GM19025 (cell line): ENCODE data around the gene CAMK2A.
"Not testable (repeated sequence)": the region's sequence is repeated elsewhere in the genome, so short reads cannot be mapped to it uniquely, and the experiment has no call there.

Experiments used
- ATAC-seq: cut with Tn5 transposase; IDR thresholded peaks from one replicate; pipeline ENCODE4 v1.9.1; 2021; ENCODE audit warnings: mild to moderate bottlenecking, low read depth, moderate library complexity; ENCODE audit not compliant: unreplicated experiment

CAMK2A gene

DNA sequence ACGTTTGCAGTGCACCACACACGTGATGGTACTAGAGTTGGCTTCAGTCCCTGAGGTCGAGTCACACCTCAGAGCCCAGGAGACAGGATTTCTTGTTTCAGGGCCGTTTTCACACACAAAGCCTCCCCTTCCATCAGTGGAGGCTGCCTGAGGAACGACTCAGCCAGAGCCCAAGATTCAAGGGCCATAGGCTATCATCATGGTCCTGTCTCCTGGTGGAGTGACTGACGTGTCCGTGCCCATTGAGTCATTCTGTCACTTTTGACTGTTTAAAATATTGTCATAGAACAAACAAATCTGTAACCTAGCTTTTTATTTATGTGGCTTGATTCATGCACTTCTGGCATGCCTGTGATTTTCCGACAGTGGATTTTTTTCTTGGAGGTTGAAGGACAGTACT, 28.3 kb downstream of the CAMK2A start:
- no peak for ATAC-seq

DNA sequence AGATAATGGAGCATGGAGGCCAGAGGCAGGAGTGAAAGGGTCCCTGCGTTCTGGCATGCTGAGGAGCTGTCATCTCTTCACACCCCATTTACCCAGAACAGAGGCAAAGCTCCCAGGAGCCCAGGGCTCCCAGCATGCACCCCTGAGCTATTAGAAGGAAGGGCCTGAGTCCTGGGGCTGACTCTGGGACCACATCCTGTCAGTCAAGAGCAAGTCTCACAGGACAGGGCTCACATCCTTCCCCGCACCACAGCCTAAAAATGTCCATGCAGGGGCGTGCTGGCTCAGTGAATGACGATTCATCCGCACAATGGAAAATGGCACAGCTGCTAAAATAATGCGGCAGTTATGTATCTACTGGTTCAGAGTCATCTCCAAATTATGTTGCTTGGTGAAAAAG, 31.4 kb downstream of the CAMK2A start:
- no peak for ATAC-seq

DNA sequence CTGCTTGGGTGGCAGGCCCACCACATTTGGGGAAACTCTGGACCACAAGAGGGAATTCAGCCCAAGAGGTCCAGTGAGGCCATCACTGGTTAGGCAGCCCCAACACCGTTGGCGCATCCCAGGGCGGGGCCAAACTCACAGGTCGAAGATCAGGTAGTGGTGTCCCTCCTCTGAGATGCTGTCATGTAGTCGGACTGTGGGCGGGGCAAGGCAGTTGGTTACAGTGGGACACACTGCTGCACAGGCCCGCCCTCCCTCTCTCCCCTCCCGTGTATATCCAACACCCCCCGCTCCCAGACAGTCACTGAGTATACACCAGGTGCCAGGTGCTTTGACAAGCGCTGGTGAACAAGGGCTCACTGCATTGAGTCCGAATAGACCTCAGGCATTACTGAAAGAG, 32.1 kb downstream of the CAMK2A start:
- no peak for ATAC-seq

DNA sequence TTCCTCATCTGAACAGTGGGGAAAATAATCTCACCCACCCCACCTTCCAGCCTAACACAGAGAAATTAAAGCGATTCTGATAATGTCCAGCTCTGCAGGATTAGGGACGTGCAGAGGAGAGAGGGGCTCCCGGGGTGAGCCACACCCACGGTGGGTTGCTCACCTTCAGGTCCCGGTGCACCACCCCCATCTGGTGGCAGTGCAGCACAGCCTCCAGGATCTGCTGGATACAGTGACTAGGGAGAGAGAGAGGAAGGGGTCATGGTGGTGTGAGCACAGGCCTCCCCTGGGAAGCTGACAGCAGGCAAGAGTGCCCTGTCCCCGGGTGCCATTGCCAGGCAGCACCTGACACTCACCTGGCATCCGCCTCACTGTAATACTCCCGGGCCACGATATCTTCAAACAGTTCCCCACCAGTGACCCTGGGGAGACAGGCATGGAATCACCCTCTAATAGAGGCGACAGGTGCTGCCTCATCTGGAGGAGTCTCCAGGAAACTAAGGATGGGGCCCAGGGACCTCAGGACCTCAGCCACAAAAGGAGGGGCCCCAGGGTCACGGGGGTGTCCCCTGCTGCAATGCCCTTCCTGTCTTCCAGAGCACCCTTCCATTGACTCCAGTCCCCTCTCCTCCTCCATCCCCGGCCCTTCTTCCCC, 33.0 kb downstream of the CAMK2A start:
- no peak for ATAC-seq

DNA sequence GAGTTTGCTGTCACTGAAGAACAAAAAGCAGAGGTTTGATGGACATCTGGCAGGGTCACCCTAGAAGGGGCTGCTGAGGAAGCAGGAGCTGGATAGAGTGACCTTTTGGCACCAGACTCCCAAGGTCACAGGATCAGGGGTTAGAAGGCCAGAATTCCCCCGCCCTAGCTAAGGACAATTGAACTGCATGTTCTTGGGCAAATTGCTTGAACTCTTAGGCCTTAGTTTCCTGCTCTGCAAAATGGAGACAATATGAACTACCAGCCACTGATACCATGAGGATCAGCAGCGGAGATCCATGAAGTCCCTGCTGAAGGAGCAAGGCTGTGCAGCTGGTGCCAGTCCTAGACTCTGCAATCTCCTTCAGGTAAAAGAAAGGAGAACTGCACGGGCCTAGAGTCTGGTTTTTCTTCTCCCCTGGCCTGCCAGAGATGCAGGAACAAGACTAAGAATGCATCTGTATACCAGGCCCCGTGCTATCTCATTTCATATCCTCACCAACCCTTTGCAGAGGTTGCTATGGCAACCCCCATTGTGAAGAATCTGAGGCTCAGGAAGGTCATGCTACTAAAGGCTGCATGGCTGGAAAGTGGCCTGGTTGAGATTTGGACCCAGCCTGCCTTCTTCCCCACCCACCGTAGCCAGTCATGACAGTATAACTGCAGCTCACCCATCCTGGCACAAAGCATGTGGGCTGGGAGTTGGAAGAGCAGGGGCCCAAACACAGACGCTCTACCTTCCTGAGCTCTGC, 33.7 kb downstream of the CAMK2A start:
- ATAC-seq: no peak

DNA sequence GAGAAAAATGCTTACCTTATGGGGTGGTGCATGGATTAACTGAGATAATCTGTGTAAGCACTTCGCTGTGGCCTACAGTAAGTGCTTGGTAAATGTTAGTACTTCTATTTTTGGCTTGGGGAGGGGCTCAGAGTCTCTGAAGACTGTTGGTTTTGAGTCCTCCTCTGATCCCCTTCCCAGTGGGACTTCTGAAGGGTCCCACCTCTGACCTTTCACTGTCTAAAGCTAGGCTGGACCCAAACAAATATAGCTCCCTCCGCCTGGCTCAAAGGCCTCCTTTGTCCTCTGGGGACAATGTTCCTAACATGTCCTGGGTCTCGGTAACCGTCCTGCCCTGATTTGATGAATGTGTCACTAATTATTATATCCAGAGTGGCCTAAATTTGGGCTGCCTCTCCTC, 34.8 kb downstream of the CAMK2A start:
- ATAC-seq: no peak

DNA sequence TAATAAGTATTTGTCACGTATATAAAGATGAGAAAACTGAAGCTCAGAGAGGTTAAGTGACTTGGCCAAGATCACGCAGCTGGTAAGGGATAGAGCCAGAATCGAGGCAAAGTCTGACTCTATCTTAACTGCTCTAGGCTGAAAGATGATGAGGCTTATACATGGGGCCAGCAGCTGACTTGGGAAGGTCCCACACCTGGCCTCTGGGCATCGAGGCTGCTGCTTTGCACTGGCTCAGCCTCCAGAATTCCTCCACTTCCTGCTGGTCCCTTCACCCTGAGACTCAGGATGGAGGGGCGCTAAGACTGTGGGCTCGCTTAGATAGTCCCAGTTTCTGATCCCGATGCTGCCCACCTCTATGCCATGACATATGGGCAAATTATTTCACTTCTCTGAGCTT, 35.2 kb downstream of the CAMK2A start:
- no peak for ATAC-seq

DNA sequence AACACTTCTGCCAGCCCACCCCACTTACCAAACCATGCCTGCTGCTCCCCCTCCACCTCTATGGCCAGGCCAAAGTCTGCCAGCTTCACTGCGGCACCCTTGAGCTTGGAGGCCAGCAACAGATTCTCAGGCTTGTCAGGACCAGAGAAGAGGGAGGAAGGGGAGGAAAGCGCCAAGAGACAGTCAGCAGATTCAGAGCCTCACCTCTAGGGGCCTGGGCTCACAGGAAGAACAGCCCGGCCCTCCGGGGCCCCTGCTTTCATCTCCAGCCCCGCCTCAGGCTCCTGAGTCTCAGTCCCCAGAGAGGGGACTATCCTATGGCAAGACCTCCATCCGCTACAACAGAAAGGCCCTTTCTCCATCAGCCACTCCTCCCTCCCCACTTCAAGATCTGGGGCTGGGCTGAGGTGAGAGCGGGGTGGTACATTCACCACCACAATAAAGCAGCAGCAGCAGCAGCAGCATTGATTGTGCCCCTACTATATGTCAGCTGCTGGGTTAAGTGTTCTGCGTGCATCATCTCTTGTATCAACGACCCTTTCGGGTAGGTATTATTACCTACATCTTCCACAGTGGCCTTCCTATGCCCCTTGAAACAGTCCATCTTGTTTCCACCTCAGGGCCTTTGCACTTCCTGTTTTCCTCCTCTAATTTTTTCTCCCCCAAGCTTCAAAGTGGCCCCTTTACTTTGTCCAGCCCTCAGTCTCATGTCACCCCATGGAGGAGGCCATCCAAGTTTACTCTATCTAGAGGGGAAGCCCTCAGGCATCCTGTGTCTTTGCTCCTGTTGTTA, 36.0 kb downstream of the CAMK2A start:
- no peak for ATAC-seq

DNA sequence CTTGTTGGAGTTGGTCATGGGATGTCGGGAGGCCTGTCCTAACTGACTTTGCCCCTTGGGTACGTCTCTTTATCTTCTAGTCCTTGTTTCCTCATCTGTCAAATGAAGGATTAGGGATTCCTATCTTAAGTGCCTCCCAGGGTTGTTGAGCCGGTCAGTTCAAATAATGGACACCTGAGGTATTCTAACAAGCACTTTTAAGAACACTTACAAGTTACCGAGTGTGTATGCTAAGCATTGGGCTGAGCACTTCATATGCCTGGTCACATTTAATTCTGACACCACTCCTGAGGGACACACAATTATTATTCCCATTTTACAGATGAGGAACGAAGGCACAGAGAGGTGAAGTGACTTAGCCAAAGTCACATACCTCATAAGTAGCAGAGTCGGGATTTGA, 37.1 kb downstream of the CAMK2A start:
- ATAC-seq: no peak

DNA sequence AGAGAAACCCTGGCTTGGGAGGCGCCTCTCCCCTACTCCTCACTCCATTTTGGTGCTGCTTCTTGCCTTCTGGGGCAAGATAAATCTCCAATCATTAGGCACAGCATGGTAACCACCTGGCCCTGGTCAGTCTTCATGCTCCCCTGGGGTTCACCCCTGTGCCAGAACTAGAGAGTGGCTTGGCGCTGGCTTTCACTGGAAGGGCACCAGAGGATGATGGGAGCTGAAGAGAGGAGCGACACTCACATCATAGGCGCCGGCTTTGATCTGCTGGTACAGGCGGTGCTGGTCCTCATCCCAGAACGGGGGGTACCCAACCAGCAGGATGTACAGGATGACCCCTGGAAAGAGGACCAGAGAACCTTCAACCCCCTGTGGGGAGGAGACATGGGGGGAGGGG, 38.1 kb downstream of the CAMK2A start:
- ATAC-seq: no peak

DNA sequence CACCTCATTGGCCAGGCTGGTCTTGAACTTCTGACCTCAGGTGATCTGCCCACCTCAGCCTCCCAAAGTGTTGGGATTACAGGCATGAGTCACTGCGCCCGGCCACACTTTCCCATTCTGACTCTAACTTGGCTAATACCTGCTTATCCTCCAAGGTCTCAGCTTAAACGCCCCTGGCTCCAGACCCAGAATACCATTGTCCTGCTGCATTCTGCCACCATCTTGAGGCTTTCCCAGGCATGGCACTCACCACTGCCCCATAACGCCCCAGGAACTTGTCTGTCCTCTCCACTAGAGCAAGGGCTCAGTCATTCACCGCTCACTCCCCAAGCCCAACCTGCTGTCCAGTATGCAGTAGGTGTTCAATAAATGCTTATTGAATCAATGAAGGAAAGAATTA, 39.8 kb downstream of the CAMK2A start:
- ATAC-seq: no peak

DNA sequence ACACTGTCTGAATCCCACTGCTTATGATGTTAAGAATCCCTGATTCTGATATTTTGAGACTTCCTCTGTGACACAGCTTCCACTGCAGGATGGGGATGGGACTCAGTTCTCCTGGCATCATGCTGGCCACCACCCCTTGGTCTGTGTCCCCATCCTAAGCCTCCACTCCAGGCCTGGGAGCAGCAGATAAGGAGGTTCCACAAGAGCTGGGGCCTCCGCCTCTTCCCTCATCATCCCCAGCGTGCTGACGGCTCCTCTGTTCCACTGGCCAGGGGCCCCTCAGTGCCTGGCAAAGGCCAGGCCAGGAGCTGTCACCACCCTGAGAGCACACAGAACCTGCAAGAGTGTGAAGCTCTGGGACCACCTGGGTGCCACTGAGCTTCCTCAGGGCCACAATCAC, 40.6 kb downstream of the CAMK2A start:
- ATAC-seq: no peak

DNA sequence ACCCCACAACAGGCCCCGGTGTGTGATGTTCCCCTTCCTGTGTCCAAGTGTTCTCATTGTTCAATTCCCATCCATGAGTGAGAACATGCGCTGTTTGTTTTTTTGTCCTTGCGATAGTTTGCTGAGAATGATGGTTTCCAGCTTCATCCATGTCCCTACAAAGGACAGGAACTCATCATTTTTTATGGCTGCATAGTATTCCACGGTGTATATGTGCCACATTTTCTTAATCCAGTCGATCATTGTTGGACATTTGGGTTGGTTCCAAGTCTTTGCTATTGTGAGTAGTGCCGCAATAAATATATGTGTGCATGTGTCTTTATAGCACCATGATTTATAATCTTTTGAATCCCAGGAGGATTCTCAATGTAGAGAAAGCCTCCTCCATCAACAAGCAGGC, 41.1 kb downstream of the CAMK2A start:
- ATAC-seq: not testable (repeated sequence)

DNA sequence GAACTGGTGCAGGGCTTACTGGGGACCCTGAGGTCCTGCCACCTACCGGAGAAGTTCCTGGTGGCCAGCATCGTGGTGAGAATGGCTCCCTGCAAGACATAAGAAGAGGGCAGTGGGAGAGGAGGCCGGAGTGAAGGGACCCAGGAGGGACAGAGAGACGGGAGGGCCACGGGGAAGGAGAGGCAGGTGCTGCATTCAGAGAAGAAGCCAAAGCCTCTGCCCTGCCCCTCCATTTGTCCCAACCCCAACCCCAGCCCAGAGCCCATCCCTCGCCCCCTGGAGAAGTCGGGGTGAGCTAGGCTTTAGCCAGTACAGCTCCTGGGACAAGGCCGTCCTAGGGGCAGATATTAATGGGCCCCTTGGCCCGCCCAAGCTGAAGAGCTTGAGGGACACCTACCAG, 41.8 kb downstream of the CAMK2A start:
- no peak for ATAC-seq

DNA sequence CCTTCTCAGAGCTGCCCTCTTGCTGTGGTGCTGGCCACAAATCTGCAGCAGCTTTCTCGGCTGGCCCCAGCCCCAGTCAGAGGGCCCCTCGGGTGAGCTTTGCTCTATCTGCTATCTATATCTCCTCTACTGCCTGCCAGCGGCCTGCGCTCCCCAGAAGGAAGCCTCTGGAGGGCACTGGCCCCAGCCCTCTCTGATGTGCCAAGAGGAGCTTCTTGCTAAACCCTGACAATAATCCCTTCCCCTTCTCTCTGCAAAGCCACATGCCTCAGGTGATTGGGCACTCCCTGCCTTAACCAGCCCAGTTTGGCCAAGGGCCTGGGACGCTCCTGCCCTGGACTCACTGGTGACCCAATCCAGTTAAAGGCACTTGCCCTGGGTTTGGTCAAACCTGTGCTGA, 42.7 kb downstream of the CAMK2A start:
- no peak for ATAC-seq

DNA sequence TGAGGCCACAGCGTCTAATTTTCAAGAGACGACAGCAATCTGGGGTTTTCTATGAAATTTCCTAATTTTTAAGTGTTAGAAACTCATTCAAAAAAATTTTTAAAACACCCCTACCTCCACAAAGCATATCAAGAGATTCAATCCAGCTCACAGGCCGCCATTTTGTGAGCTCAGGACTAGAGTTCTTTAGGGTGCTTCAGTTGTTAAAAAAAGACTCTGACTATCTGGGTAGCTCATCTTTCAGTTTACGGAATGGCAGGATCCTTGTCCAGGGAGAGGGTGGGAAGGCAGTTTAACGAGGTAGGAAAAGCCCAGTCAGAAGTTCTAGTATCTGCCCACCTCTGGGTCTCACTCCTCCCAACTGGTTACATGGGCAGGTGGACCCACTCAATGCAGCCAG, 43.1 kb downstream of the CAMK2A start:
- no peak for ATAC-seq

DNA sequence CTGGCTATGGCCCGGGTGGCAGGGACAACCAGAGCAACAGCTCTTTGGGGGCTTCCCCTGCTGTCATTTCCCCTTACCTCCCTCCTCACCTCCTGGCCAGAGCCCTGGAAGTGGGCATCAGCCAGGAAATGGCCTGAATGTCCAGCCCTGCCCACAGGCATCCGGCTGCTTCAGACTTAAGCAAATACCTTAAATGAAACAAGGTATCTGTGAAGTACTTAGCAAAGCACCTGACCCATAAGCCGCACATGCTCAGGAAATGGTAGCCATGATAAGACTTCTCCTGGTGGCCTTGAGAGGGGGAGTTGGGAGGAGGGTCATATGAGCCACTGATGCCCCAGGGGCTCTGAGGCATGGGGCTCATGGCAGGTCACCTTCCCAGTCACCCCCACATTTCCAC, 43.8 kb downstream of the CAMK2A start:
- no peak for ATAC-seq

DNA sequence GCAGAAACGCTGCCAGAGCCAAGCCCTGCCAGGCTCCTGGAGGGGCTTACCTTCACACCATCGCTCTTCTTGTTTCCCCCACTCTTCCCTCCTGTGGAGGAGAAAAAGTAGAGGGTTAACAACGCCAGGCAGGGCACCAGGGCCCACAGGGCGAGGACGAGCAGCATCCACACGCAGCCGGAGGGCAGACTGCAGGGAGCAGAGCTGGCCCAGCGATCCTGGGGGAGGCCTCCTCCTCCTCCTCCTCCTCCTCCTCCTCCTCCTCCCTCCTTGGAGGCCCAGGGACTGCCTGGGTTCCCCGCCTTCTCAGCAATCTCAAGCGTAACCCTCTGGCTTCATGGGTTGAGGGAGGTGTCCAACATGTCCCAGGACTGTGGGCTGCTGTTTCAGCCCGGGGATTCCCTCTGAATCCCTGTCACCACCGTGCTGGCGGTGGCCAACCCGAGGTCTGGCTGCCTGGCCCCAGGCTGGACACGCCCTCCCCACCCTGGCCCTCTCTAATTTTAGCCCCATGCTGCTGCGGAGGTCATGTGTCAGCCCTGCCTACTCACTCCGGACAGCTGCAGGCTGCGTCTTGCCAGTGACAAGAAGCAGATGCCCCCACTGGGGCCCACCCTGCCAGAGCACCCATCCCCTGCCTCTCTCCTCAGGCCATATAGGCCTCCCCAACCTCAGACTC, 44.3 kb downstream of the CAMK2A start:
- no peak for ATAC-seq

DNA sequence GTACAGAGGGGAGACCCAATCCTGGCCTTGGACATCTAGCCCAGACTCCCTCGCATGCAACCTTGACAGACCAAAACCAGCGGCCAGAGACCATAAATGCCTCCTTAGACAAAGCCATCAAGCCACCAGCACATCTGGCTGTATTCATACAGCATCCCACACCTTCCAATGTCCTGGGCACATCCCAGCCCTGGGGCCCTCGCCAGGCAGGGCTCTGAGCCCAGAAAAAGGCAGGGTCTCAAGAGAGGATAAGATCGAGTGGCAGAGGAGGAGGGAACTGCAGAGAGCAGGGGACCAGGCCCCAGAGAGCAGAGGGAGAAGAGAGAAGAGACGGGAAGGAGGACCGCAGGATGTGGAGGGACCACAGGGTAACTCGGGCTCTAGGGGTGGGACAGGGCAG, 45.4 kb downstream of the CAMK2A start:
- ATAC-seq: no peak

DNA sequence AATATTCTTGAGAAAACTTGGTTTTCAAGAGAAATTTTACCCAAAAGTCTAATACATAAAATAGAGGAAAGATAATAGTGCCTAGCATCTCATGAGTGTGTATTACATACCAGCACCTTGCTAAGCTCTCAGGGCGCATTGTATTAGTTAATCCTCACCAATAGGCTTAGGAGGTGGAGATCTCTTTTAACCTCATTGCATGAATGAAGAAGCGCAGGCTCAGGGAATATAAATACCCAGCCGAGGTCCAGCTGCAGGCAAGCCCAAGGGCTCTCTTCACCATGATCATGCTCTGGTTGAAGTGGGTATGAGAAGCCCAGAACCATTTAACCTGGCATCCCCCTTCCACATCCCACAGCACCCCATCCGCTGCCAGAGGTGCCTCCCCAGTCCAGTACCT, 46.0 kb downstream of the CAMK2A start:
- ATAC-seq: no peak

DNA sequence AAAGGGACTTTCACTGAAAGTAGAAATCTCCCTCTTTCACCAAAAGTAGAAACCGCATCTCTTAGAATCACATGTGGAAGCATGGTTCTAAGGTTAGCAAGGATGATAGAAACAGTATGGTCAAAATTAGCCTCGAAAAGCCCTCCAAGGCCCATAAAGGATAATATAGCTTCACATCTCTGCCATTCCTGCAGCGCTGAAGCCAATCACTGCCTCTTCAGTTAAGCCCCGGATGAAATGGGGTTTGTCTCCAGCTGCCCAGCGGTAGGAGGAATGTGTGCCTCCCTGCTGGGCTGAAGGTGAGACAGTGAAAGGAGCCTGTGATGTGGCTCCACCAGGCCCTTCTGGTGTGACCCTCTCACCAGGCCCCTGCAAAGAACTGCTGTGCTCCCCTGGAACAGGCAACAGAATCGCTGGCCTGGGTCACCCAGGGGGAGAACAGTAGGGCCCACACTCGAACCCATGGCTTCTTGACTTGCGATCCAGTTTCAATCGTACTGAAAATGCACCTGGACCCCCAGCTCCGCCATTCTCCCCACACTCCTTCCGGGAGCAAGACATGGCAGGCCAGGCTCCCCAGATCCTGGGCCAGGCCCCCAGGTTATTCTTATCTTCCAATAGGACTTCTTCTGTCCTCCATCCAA, 47.2 kb downstream of the CAMK2A start:
- no peak for ATAC-seq
